Esophagus (tissue), 2 donors: ENCODE results near the gene DEFB132. TPM values are rescaled to one million over a fixed set of nuclear protein-coding genes. Genes with fewer than 3 reads are reported as not detected.
"Not testable (repeated sequence)": the region's sequence is repeated elsewhere in the genome, so short reads cannot be mapped to it uniquely, and the experiment has no call there.

Experiments
- H3K27ac ChIP-seq, 2 donors: one replicate each; pipeline ENCODE4 v1.5.1; 2013; ENCODE audit warnings: low read depth in 2 of 2, mild to moderate bottlenecking in 2 of 2, inconsistent platforms in 1 of 2, low read length in 1 of 2, moderate library complexity in 1 of 2
- H3K27me3 ChIP-seq, 2 donors: one replicate each; pipeline ENCODE4 v1.6.1; 2013; ENCODE audit warnings: low read length in 2 of 2, control low read depth in 1 of 2, mild to moderate bottlenecking in 1 of 2; ENCODE audit not compliant: insufficient read depth in 2 of 2, control insufficient read depth in 1 of 2
- H3K36me3 ChIP-seq, 2 donors: one replicate each; pipeline ENCODE4 v1.6.1; 2013; ENCODE audit warnings: low read length in 1 of 2; ENCODE audit not compliant: control insufficient read depth in 2 of 2, insufficient read depth in 2 of 2
- H3K4me1 ChIP-seq, 2 donors: one replicate each; pipeline ENCODE4 v1.6.1; 2013; ENCODE audit warnings: low read length in 1 of 2; ENCODE audit not compliant: control insufficient read depth in 2 of 2, insufficient read depth in 2 of 2
- H3K4me3 ChIP-seq, 2 donors: one replicate each; pipeline ENCODE4 v1.5.1; 2013; ENCODE audit warnings: low read length in 2 of 2, mild to moderate bottlenecking in 2 of 2, low read depth in 1 of 2, moderate library complexity in 1 of 2
- H3K9me3 ChIP-seq, 2 donors: one replicate each; pipeline ENCODE4 v1.6.1; 2013; ENCODE audit warnings: mild to moderate bottlenecking in 2 of 2, low read depth in 1 of 2, low read length in 1 of 2, moderate library complexity in 1 of 2; ENCODE audit not compliant: control insufficient read depth in 2 of 2, insufficient read depth in 1 of 2
- WGBS, 2 donors: extraction: QIAGEN DNeasy Blood & Tissue Kit; methylation state at CpG; one replicate each; pipeline ENCODE4 v1.1.7; 2013; 5-methylcytosine and 5-hydroxymethylcytosine counted together
- polyA plus RNA-seq, 2 donors: library from polyadenylated mRNA; stranded (reverse); fragments of 200-250 nt; gene quantifications; one replicate each; pipeline ENCODE4 v1.2.3, GENCODE V29; 2013
- donor health status: healthy with polysubstance abuse.
- donor health status: Bipolar disorder and iron deficiency.

DEFB132 gene
- polyA plus RNA-seq, result not detected

GRCh38 chr20:257419-257818 lies at the start of gene DEFB132:
Gene DEFB132 (plus strand): TSS chr20:257724. CDS start chr20:257779, 55 bp downstream.
- H3K9me3 ChIP-seq, result no peaks in the 10 kb centered on the region
- no peaks in the 10 kb centered on the region for H3K27me3 ChIP-seq
- whole genome bisulfite sequencing, 2 donors, result 63 to 67% methylated on average over 7 of the region's 7 CpGs
- H3K4me3 ChIP-seq, result no peak within 1 kb of the TSS
- H3K27ac ChIP-seq, result no peak within 1 kb of the TSS
- H3K36me3 ChIP-seq, result no peaks in the 10 kb centered on the region
- no peaks in the 10 kb centered on the region for H3K4me1 ChIP-seq

GRCh38 chr20:208942-209566 lies 48.5 kb upstream of the DEFB132 start:
- Histone ChIP-seq H3K4me1 (no peaks in the 10 kb centered on the region), H3K27ac (no peak overlapping the region), H3K4me3 (no peak overlapping the region), H3K36me3 (no peaks in the 10 kb centered on the region), H3K27me3 (no peaks in the 10 kb centered on the region), H3K9me3 (no peaks in the 10 kb centered on the region)
- 19 to 20% methylated on average over 5 of the region's 5 CpGs for WGBS, 2 donors

GRCh38 chr20:210809-211502 lies 46.6 kb upstream of the DEFB132 start:
- Histone ChIP-seq H3K27me3 (no peaks in the 10 kb centered on the region), H3K4me1 (no peaks in the 10 kb centered on the region), H3K36me3 (no peaks in the 10 kb centered on the region), H3K27ac (no peak overlapping the region), H3K4me3 (no peak overlapping the region), H3K9me3 (no peaks in the 10 kb centered on the region)
- WGBS, 2 donors, result 45 to 62% methylated on average over 7 of the region's 7 CpGs

GRCh38 chr20:214383-214782 lies 43.1 kb upstream of the DEFB132 start:
- Histone ChIP-seq H3K27ac (no peak overlapping the region), H3K4me3 (no peak overlapping the region), H3K9me3 (no peaks in the 10 kb centered on the region), H3K27me3 (no peaks in the 10 kb centered on the region), H3K4me1 (no peaks in the 10 kb centered on the region), H3K36me3 (no peaks in the 10 kb centered on the region)
- 78% methylated on average over 2 of the region's 2 CpGs for WGBS, 2 donors

- Histone ChIP-seq H3K4me3 (no peak overlapping the region), H3K36me3 (no peaks in the 10 kb centered on the region), H3K27ac (no peak overlapping the region), H3K9me3 (no peaks in the 10 kb centered on the region), H3K27me3 (no peaks in the 10 kb centered on the region), H3K4me1 (no peaks in the 10 kb centered on the region)
- 73 to 78% methylated on average over 1 of the region's 1 CpG for WGBS, 2 donors
Observed at GRCh38 chr20:215796-216195, 41.7 kb upstream of the DEFB132 start.

- Histone ChIP-seq H3K4me1 (no peaks in the 10 kb centered on the region), H3K36me3 (no peaks in the 10 kb centered on the region), H3K9me3 (no peaks in the 10 kb centered on the region), H3K27ac (no peak overlapping the region), H3K27me3 (no peaks in the 10 kb centered on the region), H3K4me3 (no peak overlapping the region)
- 64 to 70% methylated on average over 1 of the region's 1 CpG for WGBS, 2 donors
Observed at GRCh38 chr20:217266-217665, 40.3 kb upstream of the DEFB132 start.

GRCh38 chr20:219290-220115 lies 38.0 kb upstream of the DEFB132 start:
- WGBS, 2 donors, result 0 to 2% methylated on average over 1 of the region's 1 CpG

GRCh38 chr20:221258-221830 lies 36.2 kb upstream of the DEFB132 start:
- H3K36me3 ChIP-seq, result no peaks in the 10 kb centered on the region
- H3K4me1 ChIP-seq, result no peaks in the 10 kb centered on the region
- H3K27ac ChIP-seq, result no peak overlapping the region
- no peaks in the 10 kb centered on the region for H3K27me3 ChIP-seq
- WGBS, 2 donors, result 55 to 62% methylated on average over 1 of the region's 1 CpG
- H3K4me3 ChIP-seq, result no peak overlapping the region
- H3K9me3 ChIP-seq, result no peaks in the 10 kb centered on the region

More at GRCh38 chr20:219290-220115, 38.0 kb upstream of the DEFB132 start:
- H3K27ac ChIP-seq, result no peak overlapping the region
- no peak overlapping the region for H3K4me3 ChIP-seq
- H3K4me1 ChIP-seq, result no peaks in the 10 kb centered on the region
- H3K27me3 ChIP-seq, result no peaks in the 10 kb centered on the region
- no peaks in the 10 kb centered on the region for H3K36me3 ChIP-seq
- H3K9me3 ChIP-seq, result no peaks in the 10 kb centered on the region

GRCh38 chr20:225879-226278 lies 31.6 kb upstream of the DEFB132 start:
- H3K27ac ChIP-seq, H3K9me3 ChIP-seq, H3K36me3 ChIP-seq, H3K27me3 ChIP-seq, H3K4me1 ChIP-seq, H3K4me3 ChIP-seq: not testable (repeated sequence)
- WGBS, 2 donors, result 85 to 87% methylated on average over 3 of the region's 3 CpGs
